Activated naive CD4-positive, alpha-beta T cell treated with anti-CD3 and anti-CD28 coated beads, Interleukin-2, amount 50 U/mL, for 16 hours (primary cell): ENCODE results near the gene DDX23.

Source experiments
- DNase-seq: peaks from one replicate; pipeline ENCODE4 v3.0.0-alpha.2; 2020

DDX23 gene

GRCh38 chr12:48822139-48822538 is 29.8 kb downstream of the DDX23 start:
- no peak for DNase-seq

DNA sequence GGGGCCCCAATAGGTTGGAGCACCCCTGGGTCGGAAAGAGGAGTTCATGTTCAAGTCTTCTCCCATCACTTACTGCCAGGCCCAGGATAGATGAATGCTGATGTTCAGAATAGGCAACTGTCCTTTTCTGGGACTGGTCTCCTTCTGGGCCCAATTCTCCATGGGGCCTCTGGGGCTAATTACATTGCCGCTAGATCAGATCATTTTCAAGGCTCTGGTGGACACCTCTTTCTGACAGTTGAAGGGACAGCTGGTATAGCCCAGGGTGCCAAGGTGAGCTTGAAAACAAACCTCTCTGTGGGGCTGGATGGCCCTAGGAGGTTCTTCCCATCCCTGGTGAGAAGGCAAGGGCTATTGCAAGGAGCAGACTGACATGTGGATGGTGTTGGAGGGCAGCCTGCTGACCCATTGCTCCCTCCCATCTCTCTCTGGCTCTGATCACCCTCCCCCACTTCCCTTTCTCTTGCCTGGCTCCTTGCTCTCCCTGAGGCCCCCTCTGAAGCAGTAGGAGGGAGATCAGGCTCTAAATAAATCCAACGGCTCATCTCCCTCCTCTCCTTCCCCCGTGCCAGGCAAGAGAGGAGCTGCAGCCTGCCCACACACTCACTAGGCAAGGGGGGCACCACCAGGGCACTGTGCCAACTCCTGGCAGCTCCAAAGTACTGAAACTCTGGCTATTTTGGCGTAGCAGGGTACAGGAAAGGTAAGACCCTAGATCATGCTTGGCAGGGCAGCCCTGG is 31.8 kb downstream of the DDX23 start:
- DNase-seq = no peak

GRCh38 chr12:48818831-48819590 is 33.0 kb downstream of the DDX23 start:
- DNase-seq = peak; percentile 45

GRCh38 chr12:48817873-48818830 is 33.8 kb downstream of the DDX23 start, which contains the start of gene CACNB3:
TSS of gene CACNB3 (plus strand) at chr12:48818496. CDS start at chr12:48818930, 434 bp downstream.
- peak; percentile 83 for DNase-seq

DNA sequence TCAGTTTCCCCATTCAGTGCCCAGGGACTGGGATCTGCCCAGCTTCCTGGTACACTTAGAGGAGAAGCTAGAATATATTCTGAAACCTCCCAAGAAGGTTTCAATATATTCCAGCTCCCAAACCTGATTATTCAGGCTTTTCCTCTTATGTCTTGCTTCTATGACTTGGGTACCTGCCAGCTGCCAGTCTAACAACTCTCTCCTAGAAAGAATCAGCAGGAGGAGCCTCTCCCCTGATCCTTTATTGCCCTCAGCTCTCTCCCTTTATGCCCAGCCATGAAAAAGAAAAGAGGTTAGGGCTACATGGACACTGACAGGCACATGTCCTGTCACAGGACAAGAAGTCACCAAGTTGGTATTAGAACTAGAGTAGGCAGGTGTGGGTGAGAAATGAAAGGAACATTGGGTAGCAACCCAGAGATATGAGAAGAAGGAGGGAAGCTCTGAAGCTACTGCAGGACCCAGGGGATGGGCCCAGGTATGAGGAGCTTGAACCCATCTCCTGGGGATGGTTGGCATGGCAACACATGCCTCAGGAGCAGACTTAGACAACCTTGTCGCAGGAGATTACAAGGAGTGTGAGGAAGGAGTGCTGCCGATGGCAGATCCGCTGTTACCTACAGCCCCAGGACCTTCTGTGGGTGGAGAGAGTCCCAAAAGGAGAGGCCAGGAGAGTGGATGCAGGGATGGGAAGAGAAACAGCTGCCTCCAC is 35.7 kb downstream of the DDX23 start:
- DNase-seq = no peak

DNA sequence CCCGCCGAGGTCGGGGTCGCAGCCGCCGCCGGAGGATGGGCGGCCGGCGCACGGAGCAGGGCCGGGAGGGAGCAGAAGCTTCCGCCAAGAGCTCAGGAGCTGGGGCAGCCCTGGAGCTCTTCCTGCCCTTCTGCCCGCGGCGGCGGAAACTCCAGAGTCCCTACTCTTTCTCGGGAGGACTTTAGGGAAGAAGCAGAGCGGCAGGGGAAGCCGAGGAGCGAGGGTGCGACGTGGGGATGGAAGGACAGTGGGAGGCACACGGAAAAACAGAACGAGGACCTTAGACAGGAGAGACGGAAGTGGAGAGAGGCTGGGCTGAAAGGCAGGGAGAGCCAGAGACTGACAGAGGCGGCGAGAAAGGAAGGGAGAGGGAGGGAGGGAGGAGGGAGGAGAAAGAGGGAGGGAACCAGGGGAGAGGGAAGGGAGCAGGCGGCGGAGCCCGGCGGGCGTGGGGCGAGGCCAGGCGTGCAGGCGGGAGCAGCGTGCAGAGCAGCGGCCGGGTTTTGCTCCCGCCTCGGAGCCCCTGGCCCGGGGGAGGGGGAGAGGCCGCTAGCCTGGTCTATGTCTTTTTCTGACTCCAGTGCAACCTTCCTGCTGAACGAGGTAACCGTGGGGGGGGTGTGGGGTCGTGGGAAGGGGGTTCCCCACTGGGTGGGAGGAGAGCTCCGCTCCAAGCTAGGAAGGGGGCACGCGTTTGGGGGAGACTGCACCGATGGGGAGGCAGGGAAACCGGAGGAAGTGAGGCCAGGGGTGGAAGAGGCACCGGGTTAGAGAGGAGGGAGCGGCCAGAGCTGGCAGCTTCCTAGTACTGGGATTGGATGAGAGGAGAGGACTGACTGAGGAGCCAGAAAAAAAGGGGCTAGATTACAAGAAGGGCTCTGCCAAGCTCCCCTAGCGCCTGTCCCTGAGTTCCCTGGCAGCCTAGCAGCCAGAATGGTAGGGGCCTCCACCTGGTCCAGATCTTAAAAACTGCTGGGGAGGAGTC is 36.5 kb downstream of the DDX23 start:
- DNase-seq = peak; percentile 28

GRCh38 chr12:48814262-48815125 is 37.5 kb downstream of the DDX23 start:
- peak; percentile 72 for DNase-seq

GRCh38 chr12:48813465-48814261 is 38.3 kb downstream of the DDX23 start:
- no peak for DNase-seq

- no peak for DNase-seq
Measured at GRCh38 chr12:48812389-48812788, 39.6 kb downstream of the DDX23 start.

DNA sequence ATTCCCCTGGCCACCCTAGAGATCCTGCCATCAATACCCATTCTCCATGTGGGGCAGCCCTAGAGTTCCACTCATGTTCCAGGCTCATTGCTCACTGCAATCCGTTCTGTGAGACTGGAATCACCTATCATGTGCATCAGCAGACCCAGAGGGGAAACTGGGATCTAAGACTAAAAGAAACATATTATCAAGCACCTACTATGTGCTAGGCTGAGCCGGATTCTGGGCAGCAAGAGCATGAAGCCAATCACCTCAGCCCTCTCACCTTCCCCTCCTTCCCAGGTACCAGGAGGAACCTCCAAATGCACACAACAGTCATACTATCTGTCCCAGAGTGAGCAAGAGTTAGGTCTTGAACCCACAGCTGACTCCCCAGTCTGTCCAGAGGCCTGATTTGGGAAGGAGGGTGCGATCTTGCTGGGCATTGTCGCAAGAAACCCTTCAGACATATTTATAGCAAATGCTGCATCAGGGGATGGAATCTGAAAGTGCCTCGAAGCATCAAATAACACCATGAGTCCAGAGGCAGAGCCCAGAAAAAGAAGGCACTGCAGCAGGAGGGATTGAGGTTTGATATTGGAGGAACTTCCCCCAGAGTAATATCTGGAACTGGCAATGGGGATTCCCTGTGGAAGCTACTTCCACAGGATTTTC is 40.4 kb downstream of the DDX23 start:
- DNase-seq = no peak

- DNase-seq = no peak
Measured at GRCh38 chr12:48810903-48811431, 41.0 kb downstream of the DDX23 start.

GRCh38 chr12:48807981-48808380 is 44.0 kb downstream of the DDX23 start:
- no peak for DNase-seq

DNA sequence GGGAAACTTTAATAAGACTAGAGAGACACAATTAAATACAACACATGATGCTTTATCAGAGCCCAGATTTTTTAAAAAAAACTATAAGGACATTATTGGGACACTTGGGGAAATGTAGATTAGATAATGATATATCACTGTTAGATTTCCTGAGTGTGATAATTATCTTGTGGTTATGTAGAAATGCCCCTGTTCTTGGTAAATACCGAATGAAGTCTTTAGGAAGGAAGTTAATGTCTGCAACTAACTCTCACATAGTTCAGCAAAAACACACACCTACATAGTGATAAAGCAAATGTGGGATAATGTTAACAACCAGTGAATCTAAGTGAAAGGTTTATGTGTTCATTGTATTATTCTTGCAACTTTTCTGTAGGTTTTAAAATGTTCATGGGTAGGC is 48.3 kb downstream of the DDX23 start:
- no peak for DNase-seq

GRCh38 chr12:48800971-48801370 is 51.0 kb downstream of the DDX23 start:
- DNase-seq = no peak

- no peak for DNase-seq
Measured at GRCh38 chr12:48800457-48800856, 51.5 kb downstream of the DDX23 start.

GRCh38 chr12:48796976-48797375 is 55.0 kb downstream of the DDX23 start:
- no peak for DNase-seq

DNA sequence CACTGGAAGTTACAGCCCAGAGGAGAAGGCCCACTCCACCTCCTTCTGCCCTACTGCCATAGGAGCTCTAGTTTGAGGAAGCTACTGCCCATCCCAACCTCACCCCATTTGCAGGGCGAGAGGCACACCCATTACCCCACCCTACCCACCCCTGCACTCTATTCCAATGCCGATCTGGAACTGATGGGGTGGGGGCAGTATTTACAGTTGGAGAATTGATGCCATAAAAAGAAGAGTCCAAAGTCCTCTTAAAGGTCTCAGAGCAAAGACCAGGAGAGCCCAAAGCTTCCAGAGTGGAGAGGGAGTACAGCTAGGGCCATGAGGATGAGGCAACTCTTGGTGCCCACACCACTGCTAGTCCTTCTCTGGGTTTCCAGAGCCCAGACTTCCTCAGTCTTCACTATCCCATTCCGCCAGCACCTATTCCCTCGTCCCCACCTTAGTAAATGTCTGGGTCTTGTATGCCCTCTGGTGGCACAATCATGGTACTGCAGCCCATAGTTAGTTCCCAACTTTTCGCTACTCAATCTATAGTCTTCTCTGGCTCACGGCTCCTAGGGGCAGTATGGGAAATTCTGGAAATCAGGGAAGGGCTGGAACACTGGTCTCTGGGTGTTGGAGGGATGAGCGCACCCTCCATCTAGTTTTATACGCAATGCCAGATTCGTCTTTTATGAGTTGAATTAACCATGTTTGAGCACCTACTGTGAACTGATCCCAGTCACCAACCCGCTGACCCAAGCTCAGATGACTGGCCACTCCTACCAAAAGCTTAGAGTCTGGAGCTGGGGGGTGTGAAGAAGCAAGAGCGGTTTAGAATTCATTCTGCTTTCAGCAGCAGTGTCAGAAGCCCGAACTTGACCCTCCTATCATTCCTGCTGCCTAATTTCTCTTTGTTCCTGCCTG is 56.2 kb downstream of the DDX23 start:
- peak; percentile 48 for DNase-seq
